HG03432 (cell line): ENCODE results near the gene ZBTB7A.

Experiments
- ATAC-seq: cut with Tn5 transposase; IDR thresholded peaks from one replicate; pipeline ENCODE4 v1.9.1; 2021; ENCODE audit warnings: mild to moderate bottlenecking, moderate library complexity; ENCODE audit not compliant: unreplicated experiment

Gene ZBTB7A

DNA sequence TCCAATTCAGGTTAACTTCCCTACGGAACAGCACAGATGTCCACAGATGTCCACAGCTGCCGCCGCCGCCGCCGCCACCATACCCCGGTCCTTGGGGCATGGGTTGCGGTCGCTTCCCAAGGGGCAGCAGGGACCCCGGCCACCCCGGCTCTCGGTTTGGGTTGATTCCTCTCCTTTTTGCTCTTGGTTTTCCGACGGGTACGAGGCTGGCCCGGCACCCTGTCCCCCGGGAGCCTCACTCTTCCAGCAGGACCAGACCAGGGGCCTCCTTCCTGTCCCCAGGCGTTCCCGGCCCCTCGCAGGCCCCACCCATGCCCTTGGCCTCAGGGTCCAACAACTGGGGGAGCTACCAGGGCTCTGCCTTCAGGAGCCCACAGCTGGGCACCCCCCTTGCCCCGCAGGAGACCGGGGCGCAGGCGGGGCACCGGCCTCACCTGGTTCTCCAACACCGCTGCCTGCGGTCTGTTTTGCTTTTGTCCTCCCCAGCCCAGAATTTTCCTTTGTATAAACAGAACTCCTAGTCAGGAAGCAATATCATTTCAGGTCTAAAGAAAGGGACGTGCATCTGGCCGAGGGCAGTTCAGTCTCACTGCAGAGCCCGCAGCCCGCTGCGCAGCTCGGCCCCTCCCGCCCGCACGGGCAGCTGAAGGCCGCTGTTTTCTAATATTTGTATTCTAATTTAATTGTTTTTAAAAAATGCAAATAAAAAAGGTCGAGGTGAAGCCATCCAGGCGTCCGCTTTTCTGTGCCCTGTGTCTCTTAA is 27.9 kb downstream of the ZBTB7A start:
- ATAC-seq: no peak

DNA sequence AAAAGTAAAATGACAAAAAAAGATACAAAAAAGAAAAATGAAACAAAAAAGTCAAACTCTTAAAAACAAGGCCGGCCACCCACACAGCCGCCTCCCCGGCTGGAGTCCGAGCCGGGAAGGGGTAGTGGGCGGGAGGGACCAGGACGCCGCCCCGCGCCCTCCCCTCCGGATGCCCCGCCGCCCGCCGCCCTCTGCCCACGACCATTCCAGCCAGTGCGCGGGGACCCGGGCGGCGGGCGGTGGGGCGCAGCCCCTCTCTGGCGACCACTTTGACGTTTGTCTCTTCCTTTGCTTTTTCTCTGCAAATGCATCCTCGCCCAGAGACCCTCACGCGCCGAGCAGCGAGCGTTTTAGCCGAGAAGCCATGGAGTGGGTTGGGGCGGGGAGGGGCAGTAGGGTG is 28.6 kb downstream of the ZBTB7A start:
- no peak for ATAC-seq

DNA sequence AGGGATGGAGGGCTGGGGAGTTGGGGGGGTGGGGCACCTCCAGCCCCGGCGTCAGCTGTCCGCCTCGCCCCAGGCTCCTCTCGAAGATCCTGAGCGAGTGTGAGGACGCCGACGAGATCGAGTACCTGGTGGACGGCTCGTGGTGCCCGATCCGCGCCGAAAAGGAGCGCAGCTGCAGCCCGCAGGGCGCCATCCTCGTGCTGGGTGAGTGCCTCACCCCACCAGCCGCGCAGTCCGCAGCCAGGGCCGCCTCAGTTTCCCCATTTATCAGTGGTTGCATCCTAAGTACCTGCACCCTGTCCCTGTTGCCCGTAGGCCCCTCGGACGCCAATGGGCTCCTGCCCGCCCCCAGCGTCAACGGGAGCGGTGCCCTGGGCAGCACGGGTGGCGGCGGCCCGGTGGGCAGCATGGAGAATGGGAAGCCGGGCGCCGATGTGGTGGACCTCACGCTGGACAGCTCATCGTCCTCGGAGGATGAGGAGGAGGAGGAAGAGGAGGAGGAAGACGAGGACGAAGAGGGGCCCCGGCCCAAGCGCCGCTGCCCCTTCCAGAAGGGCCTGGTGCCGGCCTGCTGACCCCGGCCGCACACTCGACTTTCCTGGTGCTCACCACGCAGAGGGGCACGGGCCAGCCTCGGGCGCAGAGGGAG is 29.3 kb downstream of the ZBTB7A start:
- ATAC-seq: no peak

DNA sequence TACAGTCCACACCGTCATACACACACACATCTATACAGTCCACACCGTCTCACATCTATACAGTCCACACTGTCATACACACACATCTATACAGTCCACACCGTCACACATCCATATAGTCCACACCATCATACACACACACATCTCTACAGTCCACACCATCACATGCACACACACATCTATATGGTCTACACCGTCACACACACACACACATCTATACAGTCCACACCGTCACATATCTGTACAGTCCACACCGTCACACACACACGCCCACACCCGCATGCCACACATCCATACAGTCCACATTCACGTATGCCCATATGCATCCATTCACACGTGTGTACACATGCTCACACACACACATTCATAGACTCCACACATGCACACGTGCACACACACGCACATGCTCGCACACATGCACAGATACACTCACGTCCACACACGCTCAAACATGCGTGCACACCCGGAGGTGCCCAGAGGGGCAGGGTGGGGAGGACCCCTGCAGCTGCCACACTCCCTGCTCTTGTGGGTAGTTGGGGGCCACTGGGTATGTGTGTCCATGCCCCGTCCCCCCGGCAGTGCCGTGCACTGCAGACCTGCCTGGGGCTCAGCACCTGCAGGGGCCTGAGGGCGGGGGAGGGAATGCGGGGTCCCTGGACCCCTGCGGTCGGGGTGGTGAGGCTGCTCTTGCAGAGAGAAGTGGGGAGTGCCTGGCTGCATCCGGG is 30.0 kb downstream of the ZBTB7A start:
- no peak for ATAC-seq

DNA sequence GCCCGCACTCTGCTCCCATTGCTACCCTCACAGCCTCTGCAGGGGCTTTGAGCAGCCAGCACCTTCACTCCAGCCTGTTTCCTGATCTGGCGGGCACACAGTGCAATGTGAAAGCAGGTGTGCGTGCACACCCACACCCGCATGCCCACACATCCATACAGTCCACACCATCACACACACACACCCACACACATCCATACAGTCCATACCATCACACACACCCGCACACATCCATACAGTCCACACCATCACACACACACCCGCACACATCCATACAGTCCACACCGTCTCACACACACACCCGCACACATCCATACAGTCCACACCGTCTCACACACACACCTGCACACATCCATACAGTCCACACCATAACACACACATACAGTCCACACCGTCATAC is 31.1 kb downstream of the ZBTB7A start:
- ATAC-seq: no peak

DNA sequence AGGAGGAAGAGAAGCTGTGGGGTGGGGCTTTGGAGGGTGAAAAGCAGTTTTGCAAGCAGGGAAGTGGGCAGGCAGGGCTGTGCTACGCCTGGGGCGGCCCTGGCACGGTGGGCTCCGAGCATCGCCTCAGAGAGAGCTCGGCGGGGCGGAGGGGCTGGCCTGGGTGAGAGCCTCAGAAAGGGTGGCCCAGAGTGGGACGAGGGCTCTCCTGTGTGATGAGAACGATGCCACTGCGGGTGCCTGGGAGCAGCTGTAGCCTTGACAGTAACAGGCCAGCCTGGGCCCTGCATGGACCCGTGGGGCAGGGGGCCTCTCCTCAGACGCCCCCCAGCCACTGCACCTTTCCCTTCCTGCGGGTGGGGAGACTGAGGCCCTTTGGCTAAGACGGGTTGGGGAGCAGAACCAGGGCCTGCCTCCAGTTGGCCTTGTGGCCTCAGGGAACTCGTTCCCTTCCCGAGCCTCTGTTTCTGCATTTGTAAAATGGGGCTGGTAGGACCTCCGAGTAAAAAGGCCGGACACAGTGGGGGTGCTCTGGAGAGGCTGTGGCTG is 31.6 kb downstream of the ZBTB7A start:
- no peak for ATAC-seq

DNA sequence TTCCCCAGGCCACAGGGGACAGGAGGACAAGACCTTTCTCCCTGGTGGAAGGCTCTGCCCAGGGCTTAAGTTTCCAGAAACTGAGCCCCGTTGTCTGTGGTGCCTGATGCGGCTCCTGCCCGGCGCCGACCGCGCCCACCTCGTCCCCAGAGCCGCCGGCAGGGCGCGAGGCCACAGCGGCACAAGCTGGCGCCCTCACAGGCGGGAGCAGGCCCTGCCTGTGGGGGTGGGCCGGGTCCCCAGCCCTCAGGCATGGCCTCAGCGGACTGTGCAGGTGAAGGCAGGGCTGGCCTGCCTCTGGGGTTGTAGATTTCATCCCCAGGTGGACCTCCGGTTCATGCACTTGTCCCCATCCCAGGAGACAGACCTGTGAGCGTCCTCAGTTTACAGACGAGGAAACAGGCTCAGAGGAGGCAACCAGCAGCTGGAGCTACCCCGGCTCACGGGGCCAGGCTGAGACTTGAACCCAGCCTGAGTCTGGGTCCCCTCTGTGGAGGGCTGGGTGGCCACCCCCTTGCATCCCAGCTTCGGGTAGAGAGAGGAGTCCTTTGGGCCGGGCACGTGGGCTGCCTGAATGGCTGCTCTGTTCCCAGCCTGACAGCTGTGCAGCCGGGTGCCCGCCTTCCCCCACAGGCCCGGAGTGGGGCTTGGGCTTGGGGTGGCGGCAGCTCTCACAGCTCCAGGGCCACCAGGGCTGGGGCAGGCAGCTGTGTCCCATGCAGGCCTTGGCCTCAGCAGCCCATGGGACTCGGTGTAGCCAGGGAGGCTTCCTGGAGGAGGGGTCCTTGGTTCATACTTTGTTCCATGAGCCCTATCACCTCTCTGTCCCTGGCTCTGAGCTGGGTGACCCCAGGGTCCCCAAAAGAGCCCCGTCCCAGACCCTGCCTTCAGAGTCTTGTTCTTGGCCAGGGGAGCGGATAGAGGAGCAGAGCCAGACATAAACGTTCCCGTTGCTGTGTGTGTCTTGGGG is 32.4 kb downstream of the ZBTB7A start:
- ATAC-seq: no peak

DNA sequence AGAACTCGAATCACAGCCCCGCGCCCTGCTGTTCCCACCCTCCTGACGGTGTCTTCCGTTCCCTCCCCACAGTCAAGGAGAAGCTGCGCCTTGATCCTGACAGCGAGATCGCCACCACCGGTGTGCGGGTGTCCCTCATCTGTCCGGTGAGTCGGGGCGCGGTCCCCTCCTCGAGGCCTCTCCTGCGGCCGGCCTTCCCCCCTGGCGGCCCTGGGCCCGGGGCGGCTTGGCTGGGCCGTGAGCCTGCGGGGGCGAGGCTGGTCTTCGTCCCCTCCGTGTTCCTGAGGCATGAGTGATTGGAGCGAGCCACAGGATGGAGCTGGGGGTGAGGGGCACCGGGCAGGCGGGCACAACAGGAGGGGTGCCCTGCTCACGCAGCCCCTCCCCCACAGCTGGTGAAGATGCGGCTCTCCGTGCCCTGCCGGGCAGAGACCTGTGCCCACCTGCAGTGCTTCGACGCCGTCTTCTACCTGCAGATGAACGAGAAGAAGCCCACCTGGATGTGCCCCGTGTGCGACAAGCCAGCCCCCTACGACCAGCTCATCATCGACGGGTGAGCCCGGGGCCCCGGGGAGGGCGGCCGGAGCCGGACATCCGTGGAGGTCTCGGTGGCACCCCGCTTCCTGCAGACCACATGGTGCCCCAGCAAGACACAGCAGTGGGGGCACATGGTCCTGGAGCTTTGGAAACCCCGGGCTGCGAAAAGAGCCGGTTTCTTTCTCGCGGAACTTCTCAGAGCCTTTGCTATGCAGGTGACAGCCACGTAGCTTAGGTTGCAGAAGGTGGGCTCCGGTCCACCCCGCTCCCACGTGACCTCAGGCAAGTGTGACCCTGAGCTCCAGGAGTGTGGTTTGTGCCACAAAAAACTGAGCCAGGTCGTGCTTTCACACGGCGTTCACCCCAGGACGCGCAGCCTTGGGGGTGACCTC is 33.4 kb downstream of the ZBTB7A start:
- no peak for ATAC-seq

DNA sequence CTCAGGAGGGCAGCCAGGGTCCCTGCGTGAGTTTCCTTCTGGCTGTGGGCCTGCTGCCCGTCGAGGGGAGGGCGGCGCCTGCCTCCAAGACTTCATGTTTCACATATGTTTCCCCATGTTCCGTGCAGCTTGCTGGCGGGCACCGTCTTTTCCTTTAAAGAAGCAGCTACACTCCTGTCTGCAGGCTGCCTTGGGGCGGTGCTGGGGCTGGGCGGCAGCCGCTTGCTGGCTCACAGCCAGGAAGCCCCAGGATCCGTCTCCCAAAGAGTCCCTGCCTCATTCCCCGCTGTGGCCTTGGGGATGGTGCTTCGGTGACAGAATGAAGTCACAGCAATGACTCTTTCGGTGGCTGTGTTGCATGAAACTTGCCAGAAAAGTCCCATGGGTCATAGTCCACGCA is 34.3 kb downstream of the ZBTB7A start:
- ATAC-seq: no peak

DNA sequence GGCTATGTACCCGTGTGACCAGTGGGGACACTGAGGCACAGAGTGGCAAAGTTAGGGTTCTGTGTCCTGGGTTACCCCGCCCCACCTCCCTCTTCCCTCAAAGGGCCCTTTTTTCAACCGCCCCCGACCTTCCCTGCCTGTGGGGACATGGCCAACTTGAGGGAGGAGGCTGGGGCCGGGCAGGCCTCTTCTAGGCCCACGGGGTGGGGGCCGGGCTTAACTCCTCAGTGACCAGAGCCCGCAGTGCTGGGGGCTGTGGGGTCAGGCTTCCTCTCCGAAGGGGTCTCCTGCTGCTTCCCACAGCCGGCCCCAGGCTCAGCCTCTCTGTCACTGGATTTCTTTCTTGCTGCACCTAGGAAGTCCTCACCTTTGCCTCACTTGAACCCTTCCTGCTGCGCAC is 35.3 kb downstream of the ZBTB7A start:
- ATAC-seq: no peak

DNA sequence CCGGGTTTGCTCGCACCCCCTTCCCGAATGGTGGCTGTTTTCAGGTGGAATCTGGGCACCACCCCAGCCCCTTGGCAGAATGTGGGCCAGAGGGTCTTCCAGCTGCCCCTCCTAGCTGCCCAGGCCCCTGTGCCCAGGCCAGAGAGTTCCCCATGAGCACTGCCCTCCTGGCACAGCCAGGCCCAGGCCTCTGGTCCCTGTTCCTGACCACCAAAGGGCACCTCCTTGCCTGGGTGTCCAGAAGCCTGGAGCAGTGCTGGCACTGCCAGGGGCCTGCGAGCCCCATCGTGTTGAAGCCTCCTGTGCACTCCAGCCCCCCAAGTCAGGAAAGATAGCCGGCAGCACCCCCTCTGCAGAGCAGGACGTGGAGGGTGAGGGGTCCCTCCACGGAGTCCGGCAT is 35.7 kb downstream of the ZBTB7A start:
- ATAC-seq: no peak

DNA sequence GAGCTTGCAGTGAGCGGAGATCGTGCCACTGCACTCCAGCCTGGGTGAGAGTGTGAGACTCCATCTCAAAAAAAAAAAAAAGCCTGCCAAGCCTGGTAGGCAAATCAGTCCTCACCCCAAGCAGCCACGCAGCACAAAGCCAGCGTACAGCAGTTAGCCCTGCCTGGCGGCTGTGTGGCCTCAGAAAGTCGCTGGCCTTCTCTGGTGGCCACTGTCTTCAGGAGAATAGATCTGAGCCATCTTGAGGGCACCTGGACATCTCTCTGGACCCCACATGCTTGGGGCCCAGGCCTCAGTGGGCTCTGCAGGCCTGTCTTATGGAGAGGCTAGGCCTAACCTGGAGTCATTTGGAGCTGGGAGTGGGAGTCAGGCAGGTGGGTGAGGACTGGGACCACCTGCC is 36.1 kb downstream of the ZBTB7A start:
- no peak for ATAC-seq

DNA sequence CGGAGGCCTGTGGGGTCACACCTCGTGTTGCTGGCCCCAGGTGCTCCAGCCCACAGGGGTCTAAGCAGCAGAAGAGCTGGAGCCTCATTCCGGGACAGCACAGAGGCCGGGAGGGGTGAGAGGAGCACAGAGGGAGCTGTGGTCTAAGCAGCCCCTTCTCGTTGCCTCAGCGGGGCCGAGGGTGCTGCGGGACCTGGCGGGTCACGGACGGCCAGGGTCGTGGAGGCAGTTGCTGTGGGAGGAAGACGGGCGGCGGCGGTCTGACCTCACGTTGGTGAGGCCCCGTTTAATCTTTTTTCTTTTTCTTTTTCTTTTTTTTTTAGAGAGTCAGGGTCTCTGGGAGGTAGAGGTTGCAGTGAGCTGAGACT is 37.5 kb downstream of the ZBTB7A start:
- no peak for ATAC-seq

DNA sequence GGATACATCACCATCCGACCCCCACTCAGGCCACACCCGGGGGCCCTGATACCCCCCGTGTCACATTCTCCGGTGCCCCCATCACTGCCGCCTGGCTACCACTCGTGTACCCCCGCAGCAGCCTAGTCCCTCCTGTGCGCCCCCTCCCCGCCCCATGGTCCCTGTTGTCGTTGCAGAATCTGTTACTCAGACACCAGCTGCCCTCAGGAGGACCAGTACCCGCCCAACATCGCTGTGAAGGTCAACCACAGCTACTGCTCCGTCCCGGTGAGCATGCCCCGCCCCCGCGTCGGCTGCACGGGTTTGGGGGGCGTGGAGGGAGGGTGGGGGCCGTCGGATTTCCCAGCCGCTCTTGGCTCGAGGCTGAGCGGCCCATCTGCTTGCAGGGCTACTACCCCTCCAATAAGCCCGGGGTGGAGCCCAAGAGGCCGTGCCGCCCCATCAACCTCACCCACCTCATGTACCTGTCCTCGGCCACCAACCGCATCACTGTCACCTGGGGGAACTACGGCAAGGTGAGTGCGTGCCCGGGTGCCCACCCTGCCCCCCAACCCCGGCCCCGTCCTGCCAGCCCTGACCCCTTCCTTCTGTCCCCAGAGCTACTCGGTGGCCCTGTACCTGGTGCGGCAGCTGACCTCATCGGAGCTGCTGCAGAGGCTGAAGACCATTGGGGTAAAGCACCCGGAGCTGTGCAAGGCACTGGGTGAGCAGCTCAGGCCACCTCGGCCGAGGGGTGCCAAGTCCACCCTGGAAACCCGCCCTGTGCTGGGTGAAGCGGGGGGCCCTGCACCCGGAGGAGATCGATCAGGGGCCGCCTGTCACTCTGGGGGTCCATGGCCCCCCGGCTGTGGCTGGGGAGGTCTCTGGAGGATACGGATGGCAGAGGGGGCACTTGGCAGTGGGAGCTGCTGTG is 38.1 kb downstream of the ZBTB7A start:
- no peak for ATAC-seq

DNA sequence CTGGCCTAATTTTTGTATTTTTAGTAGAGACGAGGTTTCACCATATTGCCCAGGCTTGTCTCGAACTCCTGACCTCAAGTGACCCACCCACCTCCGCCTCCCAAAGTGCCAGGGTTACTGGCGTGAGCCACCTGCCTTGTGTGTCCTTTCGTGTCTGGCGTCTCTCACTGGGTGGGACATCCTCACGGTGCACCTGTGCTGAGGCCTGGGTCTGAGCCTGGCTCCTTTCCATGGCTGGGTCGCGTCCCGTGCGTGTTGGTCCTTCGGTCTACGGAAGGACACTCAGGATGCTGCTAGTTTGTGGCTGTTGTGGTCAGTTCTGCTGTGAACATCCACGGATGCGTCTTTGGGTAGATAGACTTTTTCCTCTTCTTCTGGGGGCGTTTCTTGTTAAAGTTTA is 39.6 kb downstream of the ZBTB7A start:
- ATAC-seq: no peak

DNA sequence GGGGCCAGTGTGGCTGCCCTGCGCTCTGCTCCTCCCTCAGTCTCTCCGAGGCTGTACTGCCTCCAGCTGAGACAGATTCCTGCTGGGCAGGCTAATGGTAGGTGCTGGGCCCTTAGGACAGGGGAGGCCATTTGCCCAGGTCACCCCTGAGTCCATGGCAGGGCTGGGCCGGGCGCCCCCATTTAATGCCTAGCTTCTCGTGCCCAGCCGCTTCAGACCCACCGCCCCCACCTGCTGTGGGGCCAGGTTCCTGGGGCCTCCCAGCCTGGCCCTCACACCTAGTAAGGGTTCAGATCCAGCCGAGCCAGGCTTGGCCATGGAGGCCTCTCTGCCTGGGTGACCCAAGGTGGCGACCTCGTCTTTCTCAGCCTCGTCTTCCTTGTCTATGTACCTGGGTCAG is 41.4 kb downstream of the ZBTB7A start:
- no peak for ATAC-seq

DNA sequence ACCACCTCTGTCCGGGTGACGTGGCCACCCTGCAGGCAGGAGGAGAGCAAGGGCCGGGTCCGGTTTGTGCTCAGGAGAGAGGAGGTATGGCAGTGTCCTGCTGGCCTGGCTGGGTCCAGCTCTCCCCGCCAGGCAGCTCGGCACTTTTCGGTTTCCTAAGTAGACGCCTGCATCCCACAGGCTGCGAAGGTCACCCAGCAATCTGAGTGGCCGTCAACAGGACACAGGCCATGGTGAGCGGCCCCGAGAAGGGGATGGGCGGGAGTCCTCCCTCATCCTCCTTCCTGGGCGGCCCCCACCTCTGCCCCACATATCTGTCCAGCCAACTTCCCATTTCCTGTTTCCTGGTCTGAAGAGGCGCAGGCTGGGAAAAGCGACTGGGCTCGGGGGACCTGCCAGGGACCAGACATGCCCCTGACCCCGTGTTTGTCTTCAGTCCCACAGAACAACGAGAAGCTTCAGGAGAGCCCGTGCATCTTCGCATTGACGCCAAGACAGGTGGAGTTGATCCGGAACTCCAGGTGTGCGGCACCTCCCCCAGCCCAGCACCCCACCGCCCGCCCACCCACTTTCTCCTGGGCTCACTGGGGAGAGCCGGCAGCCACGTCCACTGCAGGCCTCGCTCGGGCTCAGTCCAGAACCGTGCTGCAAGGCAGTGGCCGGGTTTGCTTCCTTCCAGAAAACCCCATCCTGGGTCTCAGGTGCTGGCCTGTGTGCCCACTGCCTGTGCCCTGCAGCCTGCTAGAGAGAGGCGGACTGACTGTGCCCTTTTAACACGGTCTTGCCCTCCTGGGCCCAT is 42.9 kb downstream of the ZBTB7A start:
- ATAC-seq: no peak

DNA sequence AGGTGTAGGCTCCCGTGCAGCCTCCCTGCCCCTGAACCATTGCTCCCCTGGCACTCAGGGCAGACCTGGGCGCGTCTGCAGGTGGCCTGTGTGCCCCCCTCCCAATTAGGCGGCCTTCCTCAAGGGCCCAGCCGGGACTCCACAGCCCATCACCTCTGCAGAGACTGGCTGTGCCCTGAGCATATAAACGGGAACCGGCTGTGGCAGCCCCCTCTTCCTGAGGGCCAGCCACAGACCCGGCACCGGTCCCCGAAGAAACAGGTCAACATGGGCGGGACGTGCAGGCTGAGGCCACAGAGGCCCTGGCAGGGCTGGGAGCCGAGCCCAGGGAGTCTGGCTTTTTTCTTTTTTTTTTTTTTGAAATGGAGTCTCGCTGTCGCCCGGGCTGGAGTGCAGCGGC is 47.1 kb downstream of the ZBTB7A start:
- ATAC-seq: no peak
